ENCODE results near the gene ADORA3. TPM values are rescaled to one million over a fixed set of nuclear protein-coding genes. Genes with fewer than 3 reads are reported as not detected.

The ADORA3 gene
- total and polyA plus RNA-seq, 5 experiments from 2014 or later, result 0.62 TPM; not detected in 4

DNA sequence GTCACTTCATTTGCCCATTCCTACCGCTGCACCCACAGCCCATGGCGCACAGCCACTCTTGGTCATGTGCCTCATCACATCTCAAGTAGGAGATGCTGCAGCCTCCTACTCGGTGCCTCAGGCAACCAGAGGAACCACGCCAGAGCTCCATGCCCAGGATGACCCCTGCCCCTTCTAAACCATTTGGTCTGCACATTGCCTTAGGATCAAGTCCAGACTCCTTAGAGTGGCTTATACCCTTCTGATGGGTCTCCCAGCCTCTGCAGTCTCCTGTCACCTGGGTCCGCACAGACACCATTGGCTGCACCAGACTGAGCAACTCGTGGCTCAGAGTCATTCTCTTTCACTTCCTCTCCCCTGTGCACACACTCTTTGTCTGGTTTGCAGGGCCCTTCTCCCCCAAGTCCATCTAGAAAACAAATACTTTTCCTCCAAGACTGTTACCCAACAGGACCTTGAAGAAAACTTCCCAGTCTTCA lies 2.2 kb upstream of the ADORA3 start:
- H3K9me3 Mint-ChIP-seq, result no peaks in the 10 kb centered on the region
- ATAC-seq (peak; percentile 22 to 24), DNase-seq (peak in 1 of 10 donors; percentile 30)
- POLR2A ChIA-PET, result interaction anchor here (0.8 to 0.9 kb wide), 2 partner anchors 12 to 249 kb away, joined by 3 read pairs; no protein-coding TSS in a partner anchor
- H3K27me3 Mint-ChIP-seq, result no peaks in the 10 kb centered on the region
- no peaks in the 10 kb centered on the region for H3K36me3 Mint-ChIP-seq
- peak overlapping the region; percentile 43 to 94 (median 81) for H3K27ac Mint-ChIP-seq
- peaks cover 31 to 65% (median 59%) of the 10 kb centered on the region in 4 donors for H3K4me1 Mint-ChIP-seq
- H3K4me3 Mint-ChIP-seq, result peak overlapping the region in 9 of 10 donors; percentile 8 to 61 (median 54)

- no peaks in the 10 kb centered on the region for H3K27me3 Mint-ChIP-seq
- ATAC-seq (no peak), DNase-seq (no peak)
- no peaks in the 10 kb centered on the region for H3K9me3 Mint-ChIP-seq
- H3K36me3 Mint-ChIP-seq, result no peaks in the 10 kb centered on the region
- H3K4me1 Mint-ChIP-seq, result peaks cover 31 to 68% (median 62%) of the 10 kb centered on the region in 4 donors
- POLR2A ChIA-PET, result interaction anchor here (0.8 kb wide), 1 partner anchor 14 kb away, joined by 3 read pairs; no protein-coding TSS in a partner anchor
- peak overlapping the region in 3 of 10 donors; percentile 7 to 26 (median 21) for H3K4me3 Mint-ChIP-seq
- peak overlapping the region in 5 of 10 donors; percentile 18 to 92 (median 88) for H3K27ac Mint-ChIP-seq
Measured at GRCh38 chr1:111504097-111504496, 664 bp upstream of the ADORA3 start.

DNA sequence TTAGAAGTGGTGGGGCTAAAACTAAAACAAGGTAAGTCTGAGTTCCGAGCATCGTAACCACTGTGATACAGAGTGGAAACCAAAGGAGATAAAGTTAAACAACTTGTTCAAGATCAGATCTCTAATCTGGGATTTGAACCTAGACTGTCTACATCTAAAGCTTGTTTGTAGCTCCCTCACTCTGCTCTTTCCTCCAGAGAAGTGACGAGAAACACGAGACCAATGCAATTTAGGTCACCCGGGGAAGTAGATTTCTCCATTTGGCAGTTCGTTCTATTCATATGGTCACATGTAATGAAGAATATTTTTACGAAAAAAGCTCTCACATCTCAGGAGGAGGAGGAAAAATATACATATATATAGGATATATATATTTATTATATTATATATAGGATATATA lies 1.8 kb downstream of the ADORA3 start:
- DNase-seq (no peak), ATAC-seq (no peak)
- H3K27ac Mint-ChIP-seq, result no peak overlapping the region
- H3K4me3 Mint-ChIP-seq, result no peak overlapping the region
- peaks cover 0 to 3% (median 1%) of the 10 kb centered on the region in 9 donors for H3K9me3 Mint-ChIP-seq
- POLR2A ChIA-PET, result no interaction called here
- peaks cover 31 to 59% (median 57%) of the 10 kb centered on the region in 4 donors for H3K4me1 Mint-ChIP-seq
- H3K27me3 Mint-ChIP-seq, result no peaks in the 10 kb centered on the region
- H3K36me3 Mint-ChIP-seq, result no peaks in the 10 kb centered on the region

- Mint-ChIP-seq H3K27me3 (no peaks in the 10 kb centered on the region), H3K27ac (no peak overlapping the region), H3K36me3 (no peaks in the 10 kb centered on the region), H3K4me1 (peaks cover 12 to 35% (median 33%) of the 10 kb centered on the region in 4 donors), H3K9me3 (peaks cover 0 to 18% (median 8%) of the 10 kb centered on the region in 9 donors), H3K4me3 (no peak overlapping the region)
- DNase-seq, result no peak
- POLR2A ChIA-PET, result interaction anchor here (2.1 kb wide), 1 partner anchor 9 kb away, joined by 10 read pairs; no protein-coding TSS in a partner anchor
- ATAC-seq, result no peak
Measured at GRCh38 chr1:111499026-111499785, 4.2 kb downstream of the ADORA3 start.

- H3K9me3 Mint-ChIP-seq, result peaks cover 0 to 18% (median 8%) of the 10 kb centered on the region in 9 donors
- peaks cover 4 to 23% (median 17%) of the 10 kb centered on the region in 4 donors for H3K4me1 Mint-ChIP-seq
- no peak overlapping the region for H3K4me3 Mint-ChIP-seq
- ATAC-seq (no peak), DNase-seq (no peak)
- H3K27ac Mint-ChIP-seq, result peak overlapping the region in 2 of 10 donors; percentile 2 to 43
- H3K27me3 Mint-ChIP-seq, result no peaks in the 10 kb centered on the region
- no peaks in the 10 kb centered on the region for H3K36me3 Mint-ChIP-seq
- POLR2A ChIA-PET, result interaction anchor here (0.9 to 2.1 kb wide), 2 partner anchors 11 to 48 kb away, joined by 3 to 10 read pairs; no protein-coding TSS in a partner anchor
Measured at GRCh38 chr1:111497592-111497991, 5.8 kb downstream of the ADORA3 start.

- H3K27me3 Mint-ChIP-seq, result no peaks in the 10 kb centered on the region
- POLR2A ChIA-PET, result interaction anchor here (0.9 to 1.3 kb wide), 2 partner anchors 15 to 19 kb away, joined by 3 read pairs; no protein-coding TSS in a partner anchor
- peaks cover 4 to 19% (median 15%) of the 10 kb centered on the region in 4 donors for H3K4me1 Mint-ChIP-seq
- H3K27ac Mint-ChIP-seq, result no peak overlapping the region
- peaks cover 0 to 18% (median 8%) of the 10 kb centered on the region in 9 donors for H3K9me3 Mint-ChIP-seq
- ATAC-seq (peak in 1 of 2 donors; percentile 38), DNase-seq (no peak)
- no peak overlapping the region for H3K4me3 Mint-ChIP-seq
- no peaks in the 10 kb centered on the region for H3K36me3 Mint-ChIP-seq
Measured at GRCh38 chr1:111496398-111496797, 7.0 kb downstream of the ADORA3 start.

GRCh38 chr1:111491070-111491469 lies 12.4 kb downstream of the ADORA3 start:
- POLR2A ChIA-PET, result interaction anchor here (0.7 to 1.1 kb wide), 2 partner anchors 12 to 264 kb away, joined by 3 to 5 read pairs; no protein-coding TSS in a partner anchor
- DNase-seq (no peak), ATAC-seq (no peak)
- Mint-ChIP-seq H3K27me3 (no peaks in the 10 kb centered on the region), H3K36me3 (no peaks in the 10 kb centered on the region), H3K27ac (no peak overlapping the region), H3K4me1 (peaks cover 4 to 8% (median 6%) of the 10 kb centered on the region in 4 donors), H3K9me3 (peaks cover 0 to 9% (median 4%) of the 10 kb centered on the region in 9 donors), H3K4me3 (no peak overlapping the region)

DNA sequence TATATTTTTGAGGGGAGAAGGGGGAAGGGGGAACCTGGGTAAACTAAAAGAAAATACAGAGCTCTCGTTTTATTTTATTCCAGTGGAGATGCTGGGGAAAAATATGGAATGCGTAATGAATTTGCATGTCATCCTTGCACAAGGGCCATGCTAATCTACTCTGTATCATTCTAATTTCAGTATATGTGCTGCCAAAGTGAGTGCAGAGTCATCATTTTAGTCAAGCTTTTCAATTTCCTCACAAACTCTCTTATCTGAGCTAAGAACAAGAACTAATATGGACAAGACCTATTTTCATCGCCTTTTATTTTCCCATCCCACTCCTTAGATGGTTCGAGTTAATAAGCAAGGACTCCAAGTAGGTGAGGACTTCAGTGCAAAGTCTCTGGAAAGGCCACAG lies 13.2 kb downstream of the ADORA3 start:
- no peaks in the 10 kb centered on the region for H3K36me3 Mint-ChIP-seq
- DNase-seq (no peak), ATAC-seq (no peak)
- H3K4me3 Mint-ChIP-seq, result no peak overlapping the region
- no peaks in the 10 kb centered on the region for H3K27me3 Mint-ChIP-seq
- peaks cover 5 to 16% (median 6%) of the 10 kb centered on the region in 4 donors for H3K4me1 Mint-ChIP-seq
- POLR2A ChIA-PET, result interaction anchor here (0.7 to 1.1 kb wide), 4 partner anchors 12 to 264 kb away, joined by 3 to 5 read pairs (median 3); partner anchors contain the start of genes ADORA3 and TMIGD3
- no peak overlapping the region for H3K27ac Mint-ChIP-seq
- H3K9me3 Mint-ChIP-seq, result peaks cover 0 to under 1% (median 0%) of the 10 kb centered on the region in 9 donors

DNA sequence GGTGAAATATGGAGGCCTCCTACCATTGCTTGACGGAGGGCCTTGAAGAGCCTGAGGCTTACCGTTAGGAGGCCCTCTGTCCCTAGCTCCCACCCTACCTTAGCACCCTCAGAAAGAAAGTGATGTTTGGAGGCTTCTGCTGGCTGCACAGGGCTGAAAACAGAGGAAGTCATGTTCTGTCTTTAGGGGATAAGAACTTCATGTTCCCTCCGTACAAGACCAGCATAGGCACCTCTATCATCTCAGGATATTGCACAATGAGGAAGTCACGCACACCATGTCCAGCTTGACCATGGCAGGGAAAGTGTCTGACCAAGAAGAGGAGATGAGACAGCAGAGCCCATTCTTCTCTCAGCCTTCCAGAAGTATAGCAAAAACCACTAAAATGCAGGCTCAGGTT lies 13.8 kb downstream of the ADORA3 start:
- POLR2A ChIA-PET, result interaction anchor here (0.8 to 0.9 kb wide), 2 partner anchors 14 to 18 kb away, joined by 3 read pairs; partner anchors contain the start of genes ADORA3 and TMIGD3
- no peak for ATAC-seq
- H3K9me3 Mint-ChIP-seq, result no peaks in the 10 kb centered on the region
- no peak overlapping the region for H3K4me3 Mint-ChIP-seq
- H3K4me1 Mint-ChIP-seq, result peaks cover 6 to 16% (median 6%) of the 10 kb centered on the region in 4 donors
- H3K27ac Mint-ChIP-seq, result peak overlapping the region in 1 of 10 donors; percentile 66
- no peaks in the 10 kb centered on the region for H3K36me3 Mint-ChIP-seq
- H3K27me3 Mint-ChIP-seq, result no peaks in the 10 kb centered on the region
- no peak for DNase-seq

DNA sequence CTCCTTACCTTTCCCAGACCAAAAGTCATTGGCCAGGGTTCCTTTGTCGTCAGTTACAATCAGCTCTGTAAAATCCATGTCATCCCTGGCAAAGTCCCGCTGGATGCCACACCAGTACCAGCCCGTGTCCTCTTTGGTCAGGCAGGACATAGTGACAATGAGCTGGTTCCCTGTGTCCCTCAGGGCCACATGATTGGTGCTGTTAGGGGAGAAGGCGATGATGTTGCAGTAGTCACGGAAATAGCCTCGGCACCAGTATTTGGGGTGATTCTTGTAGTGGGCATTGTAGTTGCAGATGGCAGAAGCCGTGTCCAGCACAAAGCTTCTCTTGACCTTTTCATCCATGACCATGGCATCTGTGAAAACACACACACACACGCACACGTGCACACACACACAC lies 14.8 kb downstream of the ADORA3 start:
- Mint-ChIP-seq H3K4me1 (peaks cover 6 to 24% (median 10%) of the 10 kb centered on the region in 4 donors), H3K9me3 (no peaks in the 10 kb centered on the region), H3K4me3 (no peak overlapping the region), H3K27ac (no peak overlapping the region), H3K27me3 (no peaks in the 10 kb centered on the region), H3K36me3 (no peaks in the 10 kb centered on the region)
- no peak for DNase-seq
- no peak for ATAC-seq
- POLR2A ChIA-PET, result no interaction called here

DNA sequence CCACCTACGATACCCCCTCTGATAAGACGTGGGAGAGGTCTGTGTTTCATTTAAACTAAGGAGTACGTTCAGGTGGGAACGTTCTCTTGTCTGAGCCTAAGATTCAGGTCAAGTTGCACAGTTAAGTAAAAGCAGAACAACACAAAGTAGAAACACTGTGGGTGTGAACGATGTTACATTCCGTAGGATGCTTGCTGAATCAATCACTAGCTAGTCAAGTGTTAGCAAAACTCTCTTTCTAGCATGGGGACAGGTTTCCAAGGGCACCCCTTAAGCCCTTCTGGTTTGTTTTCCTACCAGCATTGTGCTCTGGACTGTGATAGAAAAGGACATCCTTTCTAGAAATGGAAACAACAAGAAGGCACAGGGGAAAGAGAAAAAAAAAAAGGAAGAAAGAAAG lies 16.3 kb downstream of the ADORA3 start:
- Mint-ChIP-seq H3K4me3 (no peak overlapping the region), H3K36me3 (no peaks in the 10 kb centered on the region), H3K27me3 (no peaks in the 10 kb centered on the region), H3K4me1 (peaks cover 11 to 37% (median 17%) of the 10 kb centered on the region in 4 donors), H3K27ac (no peak overlapping the region), H3K9me3 (no peaks in the 10 kb centered on the region)
- ATAC-seq, result no peak
- POLR2A ChIA-PET, result no interaction called here
- DNase-seq, result no peak

DNA sequence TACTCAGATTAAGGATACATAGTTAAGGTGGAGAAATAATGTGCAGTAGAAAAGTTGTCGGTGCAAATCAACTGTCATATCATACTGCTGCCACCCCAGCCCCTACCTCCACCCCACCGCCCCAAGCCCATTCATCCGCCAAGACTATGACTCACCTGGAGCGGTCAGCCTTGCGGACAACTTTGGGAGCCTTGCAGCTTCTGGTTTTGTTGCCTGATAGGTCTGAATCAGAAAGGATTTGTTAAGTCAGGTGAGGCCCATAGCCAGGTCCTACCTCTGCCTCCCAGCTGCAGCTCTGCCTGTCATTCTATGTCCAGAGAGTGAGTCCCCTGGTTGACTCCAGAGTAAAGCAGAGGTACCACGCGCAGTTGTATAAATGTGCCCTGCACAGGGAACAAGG lies 17.0 kb downstream of the ADORA3 start:
- ATAC-seq, result no peak
- POLR2A ChIA-PET, result interaction anchor here (0.7 to 1.9 kb wide), 5 partner anchors 9 to 181 kb away, joined by 3 to 7 read pairs (median 4); no protein-coding TSS in a partner anchor
- no peaks in the 10 kb centered on the region for H3K9me3 Mint-ChIP-seq
- no peaks in the 10 kb centered on the region for H3K27me3 Mint-ChIP-seq
- H3K27ac Mint-ChIP-seq, result no peak overlapping the region
- DNase-seq, result no peak
- H3K36me3 Mint-ChIP-seq, result no peaks in the 10 kb centered on the region
- H3K4me1 Mint-ChIP-seq, result peaks cover 12 to 42% (median 24%) of the 10 kb centered on the region in 4 donors
- H3K4me3 Mint-ChIP-seq, result no peak overlapping the region

All from naive thymus-derived CD8-positive, alpha-beta T cell (primary cell).